Measurements from ENCODE around the gene VWA8. TPM values are rescaled to one million over a fixed set of nuclear protein-coding genes. Genes with fewer than 3 reads are reported as not detected.

VWA8 gene
- polyA plus RNA-seq, 1 donor = 11.6 TPM

DNA sequence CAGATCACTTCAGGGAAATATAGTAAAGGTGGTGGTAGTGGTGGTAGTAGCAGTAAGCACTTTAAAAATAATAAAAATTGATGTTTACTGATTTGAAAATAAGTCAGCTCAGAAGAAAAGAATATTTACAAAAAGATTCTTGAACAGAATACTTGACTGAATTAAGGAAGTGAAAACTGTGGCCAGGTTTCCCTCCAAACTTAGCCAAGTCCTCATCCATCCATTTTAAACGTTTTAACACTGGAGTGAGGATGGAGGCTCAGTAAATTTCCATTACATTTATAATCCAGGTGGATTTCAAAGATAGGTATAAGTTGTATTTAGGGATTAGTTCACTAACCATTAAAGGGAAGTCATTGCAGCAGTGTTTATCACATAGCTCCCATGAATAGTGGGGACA, 282.1 kb downstream of the VWA8 start:
- no peak overlapping the region for H3K4me3 ChIP-seq (ENCODE audit: low read length)
- WGBS (ENCODE audit: insufficient coverage, low lambda C conversion rate) = no CpG with 5 or more reads among the region's 1 CpG
- no peak for DNase-seq
- peaks cover 11% of the 10 kb centered on the region for H3K36me3 ChIP-seq (ENCODE audit: control insufficient read depth, insufficient read depth, low read length)
- H3K27me3 ChIP-seq (ENCODE audit: control insufficient read depth, insufficient read depth, low read length) = no peaks in the 10 kb centered on the region
- H3K4me1 ChIP-seq (ENCODE audit: control insufficient read depth, insufficient read depth, low read length) = no peaks in the 10 kb centered on the region
- H3K9me3 ChIP-seq (ENCODE audit: control insufficient read depth, low read depth, low read length) = no peaks in the 10 kb centered on the region
- no peak overlapping the region for H3K27ac ChIP-seq (ENCODE audit: low read length)

DNA sequence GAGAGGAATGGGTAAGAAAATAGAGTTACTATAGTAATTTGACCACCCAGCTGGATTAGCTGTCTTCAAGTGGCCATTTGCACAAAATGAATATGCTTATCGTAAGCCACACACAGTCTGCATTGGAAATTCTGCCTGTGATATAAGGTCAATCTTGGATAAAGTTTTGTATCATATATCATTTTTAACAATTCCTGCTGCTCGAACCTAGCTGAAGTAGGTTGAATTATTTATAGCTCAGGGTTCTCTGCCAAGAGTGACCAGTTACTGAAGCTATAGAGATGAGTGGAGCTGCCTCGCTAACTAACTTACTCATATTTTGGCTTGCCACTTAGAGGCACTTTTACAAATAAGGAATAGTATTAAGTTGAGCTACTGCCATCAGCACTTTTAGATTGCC, 282.7 kb downstream of the VWA8 start:
- Histone ChIP-seq H3K4me3 (ENCODE audit: low read length) (no peak overlapping the region), H3K9me3 (ENCODE audit: control insufficient read depth, low read depth, low read length) (no peaks in the 10 kb centered on the region), H3K27ac (ENCODE audit: low read length) (no peak overlapping the region), H3K4me1 (ENCODE audit: control insufficient read depth, insufficient read depth, low read length) (no peaks in the 10 kb centered on the region), H3K36me3 (ENCODE audit: control insufficient read depth, insufficient read depth, low read length) (peaks cover 5% of the 10 kb centered on the region), H3K27me3 (ENCODE audit: control insufficient read depth, insufficient read depth, low read length) (no peaks in the 10 kb centered on the region)
- no peak for DNase-seq
- 94% methylated on average over 3 of the region's 3 CpGs for WGBS (ENCODE audit: insufficient coverage, low lambda C conversion rate)

DNA sequence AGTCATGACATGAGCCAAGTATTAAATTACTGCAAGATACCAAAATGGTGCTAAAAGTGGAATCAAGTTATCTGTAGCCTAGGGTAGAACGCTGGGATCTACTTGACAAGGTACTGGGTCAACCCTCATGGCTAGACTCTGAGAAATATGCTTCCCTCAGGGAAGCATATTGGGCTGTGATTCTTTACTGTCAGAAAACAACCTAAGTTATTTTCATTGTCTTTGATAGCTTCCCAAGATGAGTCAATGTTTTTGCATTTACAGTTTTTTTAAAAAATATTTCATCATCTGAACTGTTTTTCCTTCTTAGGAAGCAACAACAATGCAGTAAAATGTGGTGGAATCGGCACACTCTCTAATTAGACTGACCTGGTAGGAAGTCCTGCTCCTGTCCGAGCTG, 285.6 kb downstream of the VWA8 start:
- peaks cover 3% of the 10 kb centered on the region for H3K36me3 ChIP-seq (ENCODE audit: control insufficient read depth, insufficient read depth, low read length)
- H3K27me3 ChIP-seq (ENCODE audit: control insufficient read depth, insufficient read depth, low read length) = no peaks in the 10 kb centered on the region
- H3K27ac ChIP-seq (ENCODE audit: low read length) = no peak overlapping the region
- H3K4me3 ChIP-seq (ENCODE audit: low read length) = no peak overlapping the region
- no peaks in the 10 kb centered on the region for H3K9me3 ChIP-seq (ENCODE audit: control insufficient read depth, low read depth, low read length)
- DNase-seq = no peak
- WGBS (ENCODE audit: insufficient coverage, low lambda C conversion rate) = 50% methylated on average over 1 of the region's 3 CpGs
- H3K4me1 ChIP-seq (ENCODE audit: control insufficient read depth, insufficient read depth, low read length) = no peaks in the 10 kb centered on the region

DNA sequence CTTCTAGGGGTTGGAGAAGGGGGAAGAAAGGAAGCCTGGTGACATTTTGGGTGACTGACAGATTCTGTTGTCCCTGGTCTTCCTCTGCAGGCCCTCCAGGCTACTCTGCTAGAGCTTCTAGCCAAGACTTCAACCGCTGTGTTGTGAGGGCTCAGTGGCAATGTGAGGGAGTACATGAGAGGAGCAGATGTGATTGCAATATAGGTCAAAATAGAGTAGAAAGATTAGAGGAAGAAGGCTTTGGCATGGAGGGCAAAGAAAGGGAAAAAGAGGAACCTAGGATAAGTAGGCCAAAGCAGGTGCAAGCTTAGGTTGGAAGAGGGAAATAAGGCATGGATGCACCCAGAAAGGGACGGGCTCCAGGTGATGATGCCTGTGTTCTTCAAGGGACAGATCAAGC, 286.7 kb downstream of the VWA8 start:
- H3K27ac ChIP-seq (ENCODE audit: low read length) = no peak overlapping the region
- no CpG with 5 or more reads among the region's 2 CpGs for WGBS (ENCODE audit: insufficient coverage, low lambda C conversion rate)

DNA sequence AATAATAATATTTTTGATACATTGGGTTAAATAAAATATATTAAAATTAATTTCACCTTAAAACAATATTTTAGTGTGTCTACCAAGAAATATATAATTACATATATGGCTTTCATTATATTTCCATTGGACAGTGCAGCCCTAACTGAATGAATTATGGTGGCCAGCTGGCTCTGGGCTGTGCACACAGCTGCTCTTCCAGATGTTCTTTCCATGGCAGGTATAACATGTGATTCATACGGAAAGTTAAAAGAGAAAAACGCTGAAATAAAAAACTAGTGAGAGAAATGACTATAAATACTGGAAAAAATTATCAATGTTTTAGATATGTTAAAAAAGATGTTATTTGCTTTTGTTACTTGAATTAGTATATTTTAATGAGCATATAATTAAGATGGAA, 287.3 kb downstream of the VWA8 start:
- no peaks in the 10 kb centered on the region for H3K9me3 ChIP-seq (ENCODE audit: control insufficient read depth, low read depth, low read length)
- no peak overlapping the region for H3K4me3 ChIP-seq (ENCODE audit: low read length)
- H3K27me3 ChIP-seq (ENCODE audit: control insufficient read depth, insufficient read depth, low read length) = no peaks in the 10 kb centered on the region
- H3K27ac ChIP-seq (ENCODE audit: low read length) = no peak overlapping the region
- WGBS (ENCODE audit: insufficient coverage, low lambda C conversion rate) = 93% methylated on average over 2 of the region's 2 CpGs
- no peak for DNase-seq
- H3K4me1 ChIP-seq (ENCODE audit: control insufficient read depth, insufficient read depth, low read length) = no peaks in the 10 kb centered on the region
- H3K36me3 ChIP-seq (ENCODE audit: control insufficient read depth, insufficient read depth, low read length) = peaks cover 3% of the 10 kb centered on the region

More for the DNA sequence above, 286.7 kb downstream of the VWA8 start:
- no peak for DNase-seq
- Histone ChIP-seq H3K36me3 (ENCODE audit: control insufficient read depth, insufficient read depth, low read length) (peaks cover 3% of the 10 kb centered on the region), H3K4me3 (ENCODE audit: low read length) (no peak overlapping the region), H3K9me3 (ENCODE audit: control insufficient read depth, low read depth, low read length) (no peaks in the 10 kb centered on the region), H3K27me3 (ENCODE audit: control insufficient read depth, insufficient read depth, low read length) (no peaks in the 10 kb centered on the region), H3K4me1 (ENCODE audit: control insufficient read depth, insufficient read depth, low read length) (no peaks in the 10 kb centered on the region)

DNA sequence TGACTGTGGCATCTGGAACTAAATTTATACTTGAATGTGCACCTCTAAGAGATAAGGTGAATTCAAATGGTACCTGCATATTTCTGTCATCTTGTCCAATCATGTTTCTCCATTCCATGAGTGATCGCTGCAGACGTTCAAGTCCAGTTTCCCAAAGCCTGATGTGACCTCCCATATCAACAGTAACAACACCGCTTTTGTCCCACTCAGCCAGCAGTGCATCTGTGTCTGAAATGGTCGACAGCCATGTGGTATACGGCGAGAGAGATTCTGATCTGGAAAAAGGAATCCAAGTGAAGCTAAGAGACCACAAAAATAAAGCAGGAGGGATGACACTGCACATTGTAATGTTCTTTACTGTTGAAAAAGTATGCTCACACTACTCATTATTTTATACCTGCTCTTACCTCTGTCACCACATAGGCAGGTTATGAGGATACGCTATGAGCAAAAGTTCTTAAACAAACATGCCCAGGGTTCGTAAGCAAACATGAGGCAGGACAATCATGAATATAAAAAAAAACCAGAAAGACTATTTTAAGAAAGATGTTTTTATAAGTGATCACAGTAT, 290.0 kb downstream of the VWA8 start:
- Histone ChIP-seq H3K36me3 (ENCODE audit: control insufficient read depth, insufficient read depth, low read length) (peaks cover 3% of the 10 kb centered on the region), H3K4me1 (ENCODE audit: control insufficient read depth, insufficient read depth, low read length) (no peaks in the 10 kb centered on the region), H3K27me3 (ENCODE audit: control insufficient read depth, insufficient read depth, low read length) (no peaks in the 10 kb centered on the region), H3K27ac (ENCODE audit: low read length) (no peak overlapping the region), H3K9me3 (ENCODE audit: control insufficient read depth, low read depth, low read length) (no peaks in the 10 kb centered on the region), H3K4me3 (ENCODE audit: low read length) (no peak overlapping the region)
- no peak for DNase-seq
- 90% methylated on average over 2 of the region's 8 CpGs for WGBS (ENCODE audit: insufficient coverage, low lambda C conversion rate)

DNA sequence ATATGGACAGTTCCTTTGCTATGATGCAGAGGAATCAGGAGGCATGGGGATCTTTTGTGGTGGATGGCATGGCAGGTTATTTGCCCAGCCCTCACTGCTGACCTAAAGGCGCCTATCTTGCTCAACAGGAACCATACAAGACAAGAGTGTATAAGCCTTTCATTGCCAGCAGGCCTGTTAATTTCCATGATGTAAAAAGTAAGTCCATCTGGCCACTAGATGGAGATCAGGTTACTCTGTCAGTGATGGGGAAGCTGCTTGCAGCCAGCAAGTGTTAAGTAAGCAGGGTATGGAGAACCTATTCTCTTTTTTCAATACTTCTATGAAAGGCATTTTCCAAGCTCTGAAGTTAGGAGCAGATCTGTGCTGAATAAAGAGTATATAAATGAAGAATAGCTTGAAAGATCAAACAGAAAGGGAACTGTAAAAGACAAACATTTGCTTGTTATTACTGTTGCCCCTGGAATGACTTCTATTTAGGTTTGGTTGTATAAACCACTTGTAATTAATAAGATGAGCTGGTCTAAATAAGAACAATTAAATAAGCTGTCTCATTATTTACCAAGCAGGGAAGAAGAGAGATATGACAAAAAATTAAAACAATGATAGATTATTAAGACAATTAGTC, 292.7 kb downstream of the VWA8 start:
- no peak overlapping the region for H3K27ac ChIP-seq (ENCODE audit: low read length)
- no peaks in the 10 kb centered on the region for H3K36me3 ChIP-seq (ENCODE audit: control insufficient read depth, insufficient read depth, low read length)
- WGBS (ENCODE audit: insufficient coverage, low lambda C conversion rate) = no CpG with 5 or more reads among the region's 1 CpG
- no peaks in the 10 kb centered on the region for H3K9me3 ChIP-seq (ENCODE audit: control insufficient read depth, low read depth, low read length)
- no peaks in the 10 kb centered on the region for H3K27me3 ChIP-seq (ENCODE audit: control insufficient read depth, insufficient read depth, low read length)
- no peaks in the 10 kb centered on the region for H3K4me1 ChIP-seq (ENCODE audit: control insufficient read depth, insufficient read depth, low read length)
- no peak overlapping the region for H3K4me3 ChIP-seq (ENCODE audit: low read length)
- peak; percentile 80 to 83 for DNase-seq

DNA sequence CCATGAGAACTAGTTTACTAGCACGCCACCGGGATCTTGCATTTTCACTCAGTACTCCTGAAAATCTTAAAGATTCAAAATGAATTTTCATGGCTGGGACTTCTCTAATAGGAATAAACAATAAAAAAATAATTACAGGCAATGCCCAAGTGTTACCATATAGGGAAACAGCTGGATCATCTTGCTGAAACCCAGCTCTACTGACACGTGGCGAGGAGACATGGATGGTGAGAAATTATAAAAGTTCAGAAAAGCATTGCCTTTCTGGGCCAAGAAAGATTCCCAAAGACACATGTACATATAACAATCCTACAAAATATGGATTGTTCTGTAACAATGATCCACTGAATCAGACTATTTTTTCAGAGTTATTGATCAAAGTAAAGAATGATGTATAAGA, 294.3 kb downstream of the VWA8 start:
- H3K4me1 ChIP-seq (ENCODE audit: control insufficient read depth, insufficient read depth, low read length) = no peaks in the 10 kb centered on the region
- no CpG with 5 or more reads among the region's 4 CpGs for WGBS (ENCODE audit: insufficient coverage, low lambda C conversion rate)

DNA sequence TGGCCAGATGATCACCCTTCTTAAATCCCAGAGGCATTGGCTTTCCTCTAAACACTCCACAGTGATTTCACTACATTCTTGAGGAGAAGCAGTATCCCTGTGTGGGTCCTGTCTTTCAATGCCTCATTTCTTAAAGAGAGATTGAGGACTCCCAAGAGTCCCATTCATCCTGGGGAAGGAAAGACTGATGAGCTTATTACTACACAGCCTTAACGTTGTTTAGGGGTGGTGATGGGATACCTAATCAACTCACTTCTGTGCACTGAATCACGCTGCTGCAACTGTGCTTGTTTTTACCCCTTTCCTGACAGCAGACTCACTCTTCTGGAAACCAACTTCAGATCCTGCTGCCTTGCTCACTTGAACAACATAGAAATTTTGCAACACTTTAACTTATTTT, 300.5 kb downstream of the VWA8 start:
- Histone ChIP-seq H3K36me3 (ENCODE audit: control insufficient read depth, insufficient read depth, low read length) (no peaks in the 10 kb centered on the region), H3K27ac (ENCODE audit: low read length) (no peak overlapping the region), H3K4me3 (ENCODE audit: low read length) (no peak overlapping the region), H3K9me3 (ENCODE audit: control insufficient read depth, low read depth, low read length) (no peaks in the 10 kb centered on the region), H3K27me3 (ENCODE audit: control insufficient read depth, insufficient read depth, low read length) (no peaks in the 10 kb centered on the region), H3K4me1 (ENCODE audit: control insufficient read depth, insufficient read depth, low read length) (no peaks in the 10 kb centered on the region)
- 83% methylated on average over 1 of the region's 2 CpGs for WGBS (ENCODE audit: insufficient coverage, low lambda C conversion rate)
- no peak for DNase-seq

More for the DNA sequence above, 294.3 kb downstream of the VWA8 start:
- Histone ChIP-seq H3K4me3 (ENCODE audit: low read length) (no peak overlapping the region), H3K9me3 (ENCODE audit: control insufficient read depth, low read depth, low read length) (no peaks in the 10 kb centered on the region), H3K36me3 (ENCODE audit: control insufficient read depth, insufficient read depth, low read length) (no peaks in the 10 kb centered on the region), H3K27me3 (ENCODE audit: control insufficient read depth, insufficient read depth, low read length) (no peaks in the 10 kb centered on the region), H3K27ac (ENCODE audit: low read length) (no peak overlapping the region)
- no peak for DNase-seq

DNA sequence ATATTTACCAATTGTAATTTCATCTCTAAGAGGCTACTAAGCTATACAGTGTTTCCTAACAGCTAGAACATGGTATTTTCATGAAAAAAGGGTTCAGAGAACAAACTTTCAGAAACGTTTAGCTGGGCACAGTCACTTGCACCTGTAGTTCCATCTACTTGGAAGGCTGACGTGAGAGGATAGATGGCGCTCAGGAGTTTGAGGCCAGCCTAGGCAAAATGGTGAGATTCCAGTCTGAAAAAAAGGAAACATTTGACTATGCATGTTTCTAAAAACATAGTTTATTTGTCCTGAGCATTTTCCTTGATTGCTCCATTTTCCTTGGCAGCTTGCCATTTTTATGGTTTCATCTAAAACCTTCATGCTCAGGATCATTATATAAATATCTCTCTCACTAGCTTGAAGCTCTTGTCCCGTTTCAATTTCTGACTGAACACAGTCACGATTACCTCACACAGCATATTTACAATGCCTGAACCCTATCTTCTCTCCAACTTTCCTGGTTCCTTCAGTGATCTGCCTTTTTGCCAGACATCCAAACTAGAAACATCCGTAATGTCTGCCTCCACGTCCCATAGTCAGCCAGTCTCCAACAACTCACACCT, 302.8 kb downstream of the VWA8 start:
- H3K27me3 ChIP-seq (ENCODE audit: control insufficient read depth, insufficient read depth, low read length) = no peaks in the 10 kb centered on the region
- DNase-seq = no peak
- H3K27ac ChIP-seq (ENCODE audit: low read length) = no peak overlapping the region
- no peaks in the 10 kb centered on the region for H3K4me1 ChIP-seq (ENCODE audit: control insufficient read depth, insufficient read depth, low read length)
- no peaks in the 10 kb centered on the region for H3K36me3 ChIP-seq (ENCODE audit: control insufficient read depth, insufficient read depth, low read length)
- no peaks in the 10 kb centered on the region for H3K9me3 ChIP-seq (ENCODE audit: control insufficient read depth, low read depth, low read length)
- WGBS (ENCODE audit: insufficient coverage, low lambda C conversion rate) = 100% methylated on average over 2 of the region's 7 CpGs
- no peak overlapping the region for H3K4me3 ChIP-seq (ENCODE audit: low read length)

DNA sequence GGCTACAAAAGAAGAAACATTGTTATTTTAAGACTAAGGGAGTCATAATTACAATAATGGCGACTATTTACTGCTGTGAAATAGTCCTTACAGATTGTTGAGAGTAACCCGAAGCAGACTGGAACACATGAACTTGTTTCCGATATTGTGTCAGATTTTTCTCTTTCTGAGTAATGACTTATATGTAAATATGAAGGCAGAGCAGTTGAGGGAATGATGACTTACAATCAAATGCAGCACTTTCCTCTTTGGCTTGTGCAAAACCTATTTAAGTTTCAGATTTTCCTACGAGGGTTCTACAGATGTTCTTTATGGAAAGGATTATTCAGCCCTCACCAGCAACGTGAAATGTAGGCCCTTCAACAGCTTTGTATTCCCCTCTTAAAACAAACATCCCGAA, 304.9 kb downstream of the VWA8 start:
- H3K27ac ChIP-seq (ENCODE audit: low read length) = no peak overlapping the region
- WGBS (ENCODE audit: insufficient coverage, low lambda C conversion rate) = 93% methylated on average over 3 of the region's 6 CpGs
- H3K27me3 ChIP-seq (ENCODE audit: control insufficient read depth, insufficient read depth, low read length) = no peaks in the 10 kb centered on the region
- no peaks in the 10 kb centered on the region for H3K9me3 ChIP-seq (ENCODE audit: control insufficient read depth, low read depth, low read length)
- DNase-seq = no peak
- H3K4me1 ChIP-seq (ENCODE audit: control insufficient read depth, insufficient read depth, low read length) = no peaks in the 10 kb centered on the region
- H3K36me3 ChIP-seq (ENCODE audit: control insufficient read depth, insufficient read depth, low read length) = no peaks in the 10 kb centered on the region
- no peak overlapping the region for H3K4me3 ChIP-seq (ENCODE audit: low read length)
